Mucosa of stomach (tissue), 1 donor: ENCODE measurements around the gene IL6ST.

ENCODE experiments used
- H3K27me3 ChIP-seq: one replicate; pipeline ENCODE4 v1.7.0; 2013; ENCODE audit warnings: mild to moderate bottlenecking, low read length; ENCODE audit not compliant: control insufficient read depth, insufficient read depth
- H3K36me3 ChIP-seq: one replicate; pipeline ENCODE4 v1.7.0; 2013; ENCODE audit warnings: low read length; ENCODE audit not compliant: control insufficient read depth, insufficient read depth
- H3K4me1 ChIP-seq: one replicate; pipeline ENCODE4 v1.7.0; 2013; ENCODE audit warnings: mild to moderate bottlenecking, low read length; ENCODE audit not compliant: control insufficient read depth, insufficient read depth
- H3K4me3 ChIP-seq: one replicate; pipeline ENCODE4 v1.7.0; 2013; ENCODE audit warnings: low read length
- H3K9ac ChIP-seq: one replicate; pipeline ENCODE4 v1.7.0; 2013; ENCODE audit warnings: mild to moderate bottlenecking, low read length, moderate library complexity
- H3K9me3 ChIP-seq: one replicate; pipeline ENCODE4 v1.7.0; 2013; ENCODE audit warnings: mild to moderate bottlenecking, low read length, moderate library complexity; ENCODE audit not compliant: control insufficient read depth
- donor health status: Pancreatic carcinoma.

The IL6ST gene

GRCh38 chr5:55913466-55914413, 81.0 kb downstream of the IL6ST start:
- H3K4me1 ChIP-seq: no peaks in the 10 kb centered on the region
- H3K27me3 ChIP-seq: no peaks in the 10 kb centered on the region
- H3K9me3 ChIP-seq: no peaks in the 10 kb centered on the region
- H3K36me3 ChIP-seq: no peaks in the 10 kb centered on the region
- no peak overlapping the region for H3K4me3 ChIP-seq
- no peak overlapping the region for H3K9ac ChIP-seq

- no peak overlapping the region for H3K4me3 ChIP-seq
- no peaks in the 10 kb centered on the region for H3K9me3 ChIP-seq
- H3K4me1 ChIP-seq: no peaks in the 10 kb centered on the region
- H3K9ac ChIP-seq: no peak overlapping the region
- no peaks in the 10 kb centered on the region for H3K36me3 ChIP-seq
- no peaks in the 10 kb centered on the region for H3K27me3 ChIP-seq
Observed at GRCh38 chr5:55911784-55912653, 82.7 kb downstream of the IL6ST start.

GRCh38 chr5:55908804-55909203, 86.0 kb downstream of the IL6ST start:
- no peaks in the 10 kb centered on the region for H3K4me1 ChIP-seq
- no peak overlapping the region for H3K9ac ChIP-seq
- H3K4me3 ChIP-seq: no peak overlapping the region
- H3K27me3 ChIP-seq: no peaks in the 10 kb centered on the region
- no peaks in the 10 kb centered on the region for H3K9me3 ChIP-seq
- H3K36me3 ChIP-seq: no peaks in the 10 kb centered on the region

DNA sequence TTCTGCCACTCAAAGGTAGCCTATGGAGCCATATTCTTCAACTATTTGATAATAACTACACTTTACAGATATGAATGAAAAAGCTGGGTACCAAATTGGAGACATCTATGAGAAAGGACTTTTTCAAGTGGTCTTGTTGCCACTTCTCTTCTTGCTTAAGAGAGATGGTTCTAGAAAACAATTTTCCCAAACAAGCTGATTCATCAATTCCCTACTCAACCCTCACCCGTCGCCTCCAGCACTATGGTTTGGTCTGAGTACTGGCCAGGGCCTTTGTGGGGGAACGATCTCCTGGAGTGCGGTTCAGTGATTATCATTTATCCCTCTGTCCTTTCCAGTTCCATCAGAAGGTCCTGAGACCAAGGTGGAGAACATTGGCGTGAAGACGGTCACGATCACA, 86.8 kb downstream of the IL6ST start:
- no peak overlapping the region for H3K9ac ChIP-seq
- no peaks in the 10 kb centered on the region for H3K4me1 ChIP-seq
- H3K27me3 ChIP-seq: no peaks in the 10 kb centered on the region
- no peaks in the 10 kb centered on the region for H3K36me3 ChIP-seq
- no peaks in the 10 kb centered on the region for H3K9me3 ChIP-seq
- H3K4me3 ChIP-seq: no peak overlapping the region

DNA sequence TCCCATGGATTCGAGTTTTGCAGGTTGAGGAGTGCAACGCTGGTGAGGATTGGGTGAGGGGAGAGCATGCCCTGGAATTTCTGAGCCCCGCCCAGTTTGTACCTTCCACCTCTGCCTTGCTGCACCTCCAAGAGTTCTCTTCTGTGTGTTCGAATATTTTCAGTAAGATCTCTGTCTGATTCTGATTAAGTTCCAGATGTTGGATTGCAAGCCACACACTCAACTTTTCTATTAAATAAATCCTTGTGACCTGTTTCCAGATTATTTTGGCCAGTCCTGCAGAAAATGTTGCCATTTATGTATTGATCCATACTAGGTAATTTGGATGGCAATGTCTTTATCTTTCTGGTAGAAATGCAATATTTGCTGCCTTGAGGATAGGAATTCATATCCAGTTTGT, 89.5 kb downstream of the IL6ST start:
- Histone ChIP-seq H3K36me3 (no peaks in the 10 kb centered on the region), H3K9ac (no peak overlapping the region), H3K4me1 (no peaks in the 10 kb centered on the region), H3K4me3 (no peak overlapping the region), H3K9me3 (no peaks in the 10 kb centered on the region), H3K27me3 (no peaks in the 10 kb centered on the region)

DNA sequence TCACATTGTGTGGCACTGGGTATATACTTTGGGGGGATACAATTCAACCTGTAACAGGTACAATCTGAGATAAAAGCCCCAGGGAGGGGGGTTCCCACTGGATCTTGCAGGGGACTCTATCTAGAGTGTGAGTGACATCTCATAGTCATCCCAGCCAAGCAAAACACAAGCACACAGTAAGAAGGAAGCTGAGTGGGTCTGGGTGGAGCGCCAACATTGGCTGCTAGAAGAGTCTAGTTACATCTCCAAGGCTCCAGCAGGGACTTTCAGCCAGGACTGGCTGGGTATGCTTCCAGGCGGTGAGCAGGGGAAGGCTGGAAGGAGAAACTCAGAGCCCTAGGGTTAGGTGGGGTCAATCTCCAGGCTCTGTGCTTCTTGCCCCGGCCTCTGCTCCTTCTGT, 90.6 kb downstream of the IL6ST start:
- Histone ChIP-seq H3K4me1 (no peaks in the 10 kb centered on the region), H3K4me3 (no peak overlapping the region), H3K9ac (no peak overlapping the region)

DNA sequence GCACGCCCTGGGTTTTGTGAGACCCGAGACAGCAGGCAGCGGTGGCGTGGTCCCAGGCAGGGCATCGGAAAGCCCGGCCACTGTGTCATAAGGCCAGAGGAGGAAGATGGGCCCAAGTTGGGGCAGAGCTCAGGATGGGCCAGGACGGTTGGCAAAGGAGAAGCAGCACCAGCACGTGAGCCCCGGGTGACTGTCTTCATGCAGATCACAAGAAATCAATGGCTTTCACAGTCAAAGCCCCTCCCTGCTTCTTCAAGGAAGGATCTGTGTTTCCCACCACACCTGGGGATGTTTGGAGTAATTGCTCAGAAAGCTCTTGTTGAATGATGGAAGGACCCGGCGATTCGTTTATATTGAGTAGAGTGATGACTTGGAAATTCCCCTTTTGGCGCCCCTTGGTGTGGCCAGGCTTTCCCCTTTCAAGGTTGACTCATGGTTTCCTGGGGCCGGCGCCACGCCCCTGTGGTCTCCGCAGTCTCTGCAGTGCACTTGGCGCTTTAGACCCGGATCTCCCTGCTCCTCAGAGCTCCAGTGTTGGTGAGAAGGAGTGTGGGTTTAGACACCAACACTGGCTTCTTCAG, 91.6 kb downstream of the IL6ST start:
- Histone ChIP-seq H3K27me3 (no peaks in the 10 kb centered on the region), H3K4me3 (no peak overlapping the region), H3K9ac (no peak overlapping the region), H3K36me3 (no peaks in the 10 kb centered on the region), H3K9me3 (no peaks in the 10 kb centered on the region), H3K4me1 (no peaks in the 10 kb centered on the region)

More for the DNA sequence above, 90.6 kb downstream of the IL6ST start:
- Histone ChIP-seq H3K9me3 (no peaks in the 10 kb centered on the region), H3K36me3 (no peaks in the 10 kb centered on the region), H3K27me3 (no peaks in the 10 kb centered on the region)

DNA sequence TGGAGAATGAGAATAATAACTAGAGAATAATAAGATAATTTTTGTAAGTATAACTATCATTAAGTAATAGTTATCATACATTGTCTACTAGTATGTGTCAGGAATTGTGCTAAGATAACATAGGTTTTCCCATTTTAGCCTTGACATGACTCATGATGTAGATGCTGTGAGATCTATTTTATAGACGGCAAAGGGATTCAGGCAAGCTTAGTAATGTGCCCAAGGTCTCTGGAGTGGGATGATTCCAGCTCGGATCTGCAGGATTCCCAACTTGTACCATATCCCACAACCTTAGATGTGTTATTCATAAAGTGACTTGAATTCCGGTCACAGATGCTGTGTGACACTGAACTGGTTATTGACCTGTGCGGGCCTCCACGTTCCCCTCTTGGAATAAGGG, 92.1 kb downstream of the IL6ST start:
- H3K4me1 ChIP-seq: no peaks in the 10 kb centered on the region
- H3K9ac ChIP-seq: no peak overlapping the region
- no peaks in the 10 kb centered on the region for H3K27me3 ChIP-seq
- no peaks in the 10 kb centered on the region for H3K9me3 ChIP-seq
- no peaks in the 10 kb centered on the region for H3K36me3 ChIP-seq
- no peak overlapping the region for H3K4me3 ChIP-seq

- no peak overlapping the region for H3K9ac ChIP-seq
- H3K4me1 ChIP-seq: no peaks in the 10 kb centered on the region
- H3K27me3 ChIP-seq: peaks cover 4% of the 10 kb centered on the region
- no peaks in the 10 kb centered on the region for H3K9me3 ChIP-seq
- no peaks in the 10 kb centered on the region for H3K36me3 ChIP-seq
- H3K4me3 ChIP-seq: no peak overlapping the region
Observed at GRCh38 chr5:55900776-55901175, 94.0 kb downstream of the IL6ST start.

DNA sequence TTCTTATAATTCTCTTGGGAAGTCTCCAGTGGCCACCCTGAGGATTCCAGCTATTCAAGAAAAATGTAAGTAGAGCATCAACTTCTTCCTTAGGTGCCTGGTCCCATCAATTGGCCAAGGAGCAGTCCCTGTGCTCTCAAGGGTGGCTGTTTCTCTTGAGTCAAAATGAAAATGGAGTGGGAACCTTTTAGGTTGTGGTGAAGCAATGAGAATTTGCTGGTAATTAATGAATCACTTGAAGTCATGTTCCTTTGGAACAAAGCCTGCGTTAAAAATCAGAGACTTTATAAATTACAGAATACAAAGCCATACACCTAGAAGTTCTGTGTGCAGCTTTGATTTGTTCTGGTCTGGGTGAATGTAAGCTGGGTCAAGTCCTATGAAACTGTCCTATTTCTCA, 94.7 kb downstream of the IL6ST start:
- H3K9me3 ChIP-seq: no peaks in the 10 kb centered on the region
- H3K4me1 ChIP-seq: no peaks in the 10 kb centered on the region
- H3K9ac ChIP-seq: no peak overlapping the region
- H3K27me3 ChIP-seq: peaks cover 4% of the 10 kb centered on the region
- no peaks in the 10 kb centered on the region for H3K36me3 ChIP-seq
- no peak overlapping the region for H3K4me3 ChIP-seq

- H3K27me3 ChIP-seq: peaks cover 4% of the 10 kb centered on the region
- no peaks in the 10 kb centered on the region for H3K36me3 ChIP-seq
- no peaks in the 10 kb centered on the region for H3K9me3 ChIP-seq
- no peak overlapping the region for H3K9ac ChIP-seq
- H3K4me1 ChIP-seq: no peaks in the 10 kb centered on the region
- H3K4me3 ChIP-seq: no peak overlapping the region
Observed at GRCh38 chr5:55899344-55899743, 95.4 kb downstream of the IL6ST start.

DNA sequence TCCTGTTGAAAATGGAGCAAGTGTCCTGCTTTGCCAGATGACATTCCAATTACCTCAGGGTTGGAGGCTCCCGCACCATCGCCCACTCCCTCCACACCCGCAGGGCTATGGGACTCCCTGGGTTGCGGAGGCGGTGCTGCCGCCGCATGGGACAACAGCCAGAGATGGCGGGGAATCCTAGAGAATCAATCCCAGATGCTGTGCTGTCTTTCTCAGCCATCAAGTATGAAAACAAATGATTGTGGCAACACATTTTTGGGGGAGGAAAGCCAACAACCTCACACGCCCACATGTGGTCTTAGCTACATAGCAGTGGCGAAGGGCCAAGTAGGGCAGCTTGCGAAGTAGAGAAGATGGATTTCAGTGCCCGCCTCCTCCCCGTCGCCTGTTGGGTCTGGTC, 96.9 kb downstream of the IL6ST start:
- Histone ChIP-seq H3K27me3 (peaks cover 4% of the 10 kb centered on the region), H3K9ac (no peak overlapping the region), H3K9me3 (no peaks in the 10 kb centered on the region), H3K4me3 (no peak overlapping the region), H3K36me3 (no peaks in the 10 kb centered on the region), H3K4me1 (no peaks in the 10 kb centered on the region)
